HepG2 (cell line): ENCODE data around the gene CAMK1D. TPM values are rescaled to one million over a fixed set of nuclear protein-coding genes. Genes with fewer than 3 reads are reported as not detected.

Experiments
- ATAC-seq: fragments of 200-7000 bp; cut with Tn5 transposase; 3 replicates; pipeline ENCODE4 v1.9.1; 2020; ENCODE audit warnings: mild to moderate bottlenecking, moderate library complexity
- BruUV-seq: library from RNA; stranded (reverse); fragments of 400-500 nt; replicated peaks from 2 replicates; lab custom pipeline; 2021; lab: Mats Ljungman, UMichigan
- CTCF ChIA-PET: fragments of 300-600 bp; formaldehyde crosslinking; extraction: SDS; loops from one replicate; lab custom pipeline; 2021; ENCODE audit warnings: low total read pairs, inconsistent platforms, low intra/inter-chr PET ratio; lab: Yijun Ruan, JAX
- POLR2A ChIA-PET: fragments of 350-600 bp; sonication (Branson Sonifier 250); formaldehyde crosslinking; loops from one replicate; lab custom pipeline; 2020; ENCODE audit warnings: antibody characterized with exemption, inconsistent platforms; lab: Yijun Ruan, JAX
- DNase-seq: peaks from one replicate; pipeline ENCODE4 v3.0.0-alpha.2; 2015; ENCODE audit warnings: low spot score
- FAIRE-seq: peaks from 3 replicates; lab custom pipeline; 2011; peaks lifted over from hg19 to GRCh38; lab: Jason Lieb, UNC
- H2AFZ ChIP-seq: one replicate; pipeline ENCODE4 v1.6.1; 2011; ENCODE audit warnings: low read length, inconsistent platforms
- H3K27ac ChIP-seq: fragments of 300-600 bp; 3 replicates; pipeline ENCODE4 v1.8.0; 2011; ENCODE audit warnings: mixed run types, mild to moderate bottlenecking, mixed read lengths, low read length, inconsistent platforms; ENCODE audit not compliant: insufficient read depth; ENCODE audit errors: extremely low read length
- H3K27me3 ChIP-seq, 2 experiments: fragments of 200-600 bp in 1 of 2; 2 replicates in 1 of 2; 3 replicates in 1 of 2; pipeline versions ENCODE4 v1.6.0 to v1.8.0; 2011; ENCODE audit warnings: low read length in 2 of 2, mild to moderate bottlenecking in 2 of 2, moderate library complexity in 2 of 2, inconsistent platforms in 1 of 2; ENCODE audit not compliant: insufficient read depth in 2 of 2, control insufficient read depth in 1 of 2
- H3K36me3 ChIP-seq, 2 experiments: fragments of 200-600 bp in 1 of 2; replicated peaks in 1 of 2; 2 replicates in 1 of 2; 3 replicates in 1 of 2; pipeline versions ENCODE4 v1.5.1 to v1.8.0; 2011; ENCODE audit warnings: low read length in 2 of 2, inconsistent platforms in 1 of 2; ENCODE audit not compliant: insufficient read depth in 2 of 2, control insufficient read depth in 1 of 2
- H3K4me1 ChIP-seq: 2 replicates; pipeline ENCODE4 v1.5.1; 2012; ENCODE audit warnings: low read length, inconsistent platforms; ENCODE audit not compliant: insufficient read depth
- H3K4me2 ChIP-seq: 2 replicates; pipeline ENCODE4 v1.6.0; 2011; ENCODE audit warnings: low read depth, low read length, inconsistent platforms
- H3K4me3 ChIP-seq, 3 experiments: fragments of 200-600 bp in 1 of 3; sonication (generic), shearing (Covaris generic) in 1 of 3; replicated peaks in 1 of 3; 2 replicates each; pipeline ENCODE4 v1.5.1; 2011 to 2016; ENCODE audit warnings: low read length in 3 of 3, inconsistent platforms in 2 of 3, low read depth in 2 of 3, mild to moderate bottlenecking in 2 of 3, control low read depth in 1 of 3, mixed read lengths in 1 of 3; ENCODE audit not compliant: insufficient read depth in 1 of 3
- H3K79me2 ChIP-seq: one replicate; pipeline ENCODE4 v1.6.1; 2011; ENCODE audit warnings: low read length, inconsistent platforms; ENCODE audit not compliant: insufficient read depth
- H3K9ac ChIP-seq: 2 replicates; pipeline ENCODE4 v1.6.0; 2011; ENCODE audit warnings: mild to moderate bottlenecking, low read depth, low read length, inconsistent platforms; ENCODE audit not compliant: insufficient read depth
- H3K9me3 ChIP-seq: 2 replicates; pipeline ENCODE4 v1.5.1; 2012; ENCODE audit warnings: mild to moderate bottlenecking, low read length
- H4K20me1 ChIP-seq: 2 replicates; pipeline ENCODE4 v1.6.0; 2011; ENCODE audit warnings: inconsistent platforms, mild to moderate bottlenecking, low read length, moderate library complexity; ENCODE audit not compliant: insufficient read depth
- DR1 ChIP-seq: sonication (generic); formaldehyde crosslinking; IDR thresholded peaks from 2 replicates; pipeline ENCODE4 v1.8.0; 2021; ENCODE audit warnings: mild to moderate bottlenecking, missing genetic modification reagents, inconsistent platforms
- KLF6 ChIP-seq: IDR thresholded peaks from 2 replicates; pipeline ENCODE4 v1.8.0; 2016; ENCODE audit warnings: missing biosample characterization, missing genetic modification reagents
- RBM22 ChIP-seq: fragments of 200-400 bp; formaldehyde crosslinking; optimal IDR thresholded peaks from 2 replicates; pipeline ENCODE3; 2017; ENCODE audit warnings: mild to moderate bottlenecking, low read length, moderate library complexity
- SPEN ChIP-seq: sonication (generic); formaldehyde crosslinking; IDR thresholded peaks from 2 replicates; pipeline ENCODE4 v1.5.1; 2020; ENCODE audit warnings: low read depth, mild to moderate bottlenecking, missing genetic modification reagents
- TEAD2 ChIP-seq: sonication (generic); formaldehyde crosslinking; IDR thresholded peaks from 2 replicates; pipeline ENCODE4 v1.9.0; 2021; ENCODE audit warnings: missing genetic modification reagents
- THAP8 ChIP-seq: sonication (generic); formaldehyde crosslinking; IDR thresholded peaks from 2 replicates; pipeline ENCODE4 v1.5.1; 2020; ENCODE audit warnings: missing genetic modification reagents, mild to moderate bottlenecking, borderline replicate concordance
- ZBTB38 ChIP-seq: sonication (generic); formaldehyde crosslinking; IDR thresholded peaks from 2 replicates; pipeline ENCODE4 v1.5.1; 2020; ENCODE audit warnings: mild to moderate bottlenecking, missing genetic modification reagents
- ZIK1 ChIP-seq: sonication (generic); formaldehyde crosslinking; IDR thresholded peaks from 2 replicates; pipeline ENCODE4 v1.5.0; 2020; ENCODE audit warnings: mild to moderate bottlenecking, low read depth, missing genetic modification reagents, borderline replicate concordance
- ZKSCAN5 ChIP-seq: sonication (generic); formaldehyde crosslinking; IDR thresholded peaks from 2 replicates; pipeline ENCODE4 v1.5.1; 2020; ENCODE audit warnings: mild to moderate bottlenecking, missing genetic modification reagents
- ZNF121 ChIP-seq: sonication (generic); formaldehyde crosslinking; IDR thresholded peaks from 2 replicates; pipeline ENCODE4 v1.5.0; 2020; ENCODE audit warnings: mild to moderate bottlenecking, missing genetic modification reagents
- ZNF691 ChIP-seq: sonication (generic); formaldehyde crosslinking; IDR thresholded peaks from 2 replicates; pipeline ENCODE4 v1.4.0; 2020; ENCODE audit warnings: missing genetic modification reagents, low read depth, mild to moderate bottlenecking, borderline replicate concordance
- ZNF772 ChIP-seq: sonication (generic); formaldehyde crosslinking; IDR thresholded peaks from 2 replicates; pipeline ENCODE4 v1.5.0; 2020; ENCODE audit warnings: mild to moderate bottlenecking, missing genetic modification reagents
- ZZZ3 ChIP-seq: sonication (generic); formaldehyde crosslinking; IDR thresholded peaks from 2 replicates; pipeline ENCODE4 v1.4.0; 2020; ENCODE audit warnings: missing genetic modification reagents, mild to moderate bottlenecking, borderline replicate concordance
- WGBS: methylation state at CpG from one replicate; pipeline ENCODE4 v1.1.6; 2017; ENCODE audit warnings: low lambda C conversion rate; 5-methylcytosine and 5-hydroxymethylcytosine counted together
- in situ Hi-C: cut with HindIII; loops from 2 replicates; pipeline ENCODE4 v1.10.0; 2017; ENCODE audit warnings: low pct_unique_long_range_greater_than_20kb; ENCODE audit not compliant: extremely low pct_ligation_motif_present
- intact Hi-C: fragments of 100-400 bp; cut with micrococcal nuclease; formaldehyde crosslinking; loops from one replicate; pipeline ENCODE4 v1.10.0; 2022; ENCODE audit not compliant: unreplicated experiment
- polyA plus RNA-seq, 8 experiments: library from polyadenylated mRNA; depleted of rRNA in 3 of 8; stranded (reverse) in 7 of 8; unstranded in 1 of 8; fragments of >200 nt; fragmentation: Illumina TruSeq in 4 of 8; extraction: Trizol in 4 of 8; gene quantifications; 2 replicates each; pipeline versions ENCODE4 v1.2.1 to v1.2.3, GENCODE V29; 2011 to 2016; ENCODE audit warnings: low read depth in 4 of 8, missing spikeins in 1 of 8, mixed read lengths in 1 of 8; ENCODE audit not compliant: insufficient read depth in 1 of 8
- total RNA-seq, 5 experiments: library from RNA; depleted of rRNA; stranded (reverse); fragments of >200 nt; fragmentation: Illumina TruSeq; extraction: Trizol; gene quantifications; 2 replicates each; pipeline ENCODE4 v1.2.3, GENCODE V29; 2016; ENCODE audit warnings: low read depth in 1 of 5
- TF ChIP-seq, protein P1 (sequence below): sonication (generic); formaldehyde crosslinking; IDR thresholded peaks from 2 replicates; pipeline ENCODE4 v1.5.1; 2020; ENCODE audit warnings: missing genetic modification reagents, mild to moderate bottlenecking, borderline replicate concordance
- TF ChIP-seq, protein P2 (sequence below): IDR thresholded peaks from 2 replicates; pipeline ENCODE4 v1.6.1; 2016; ENCODE audit warnings: missing compliant biosample characterization, missing genetic modification reagents, borderline replicate concordance

The CAMK1D gene
- total and polyA plus RNA-seq, 2 of the 13 experiments (the other 11 are each of a cell fraction or from before 2014, with no cell fraction given), result under 0.01 TPM; not detected in 1

- no peak for TF ChIP-seq RBM22
- TF ChIP-seq ZNF772 (CRISPR knock-in tag), result no peak
- TF ChIP-seq SPEN, result no peak
- TF ChIP-seq, protein P1, sequence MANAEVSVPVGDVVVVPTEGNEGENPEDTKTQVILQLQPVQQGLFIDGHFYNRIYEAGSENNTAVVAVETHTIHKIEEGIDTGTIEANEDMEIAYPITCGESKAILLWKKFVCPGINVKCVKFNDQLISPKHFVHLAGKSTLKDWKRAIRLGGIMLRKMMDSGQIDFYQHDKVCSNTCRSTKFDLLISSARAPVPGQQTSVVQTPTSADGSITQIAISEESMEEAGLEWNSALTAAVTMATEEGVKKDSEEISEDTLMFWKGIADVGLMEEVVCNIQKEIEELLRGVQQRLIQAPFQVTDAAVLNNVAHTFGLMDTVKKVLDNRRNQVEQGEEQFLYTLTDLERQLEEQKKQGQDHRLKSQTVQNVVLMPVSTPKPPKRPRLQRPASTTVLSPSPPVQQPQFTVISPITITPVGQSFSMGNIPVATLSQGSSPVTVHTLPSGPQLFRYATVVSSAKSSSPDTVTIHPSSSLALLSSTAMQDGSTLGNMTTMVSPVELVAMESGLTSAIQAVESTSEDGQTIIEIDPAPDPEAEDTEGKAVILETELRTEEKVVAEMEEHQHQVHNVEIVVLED (CRISPR knock-in tag), result no peak
- TF ChIP-seq DR1, result no peak
- TF ChIP-seq TEAD2 (CRISPR knock-in tag), result no peak
- in situ Hi-C loops (no loop called here), intact Hi-C loops (no loop called here)
- Histone ChIP-seq H4K20me1 (no peaks in the 10 kb centered on the region), H2AFZ (no peak overlapping the region), H3K9ac (no peak overlapping the region), H3K4me1 (no peaks in the 10 kb centered on the region), H3K4me2 (no peak overlapping the region), H3K27ac (no peak overlapping the region), H3K79me2 (no peaks in the 10 kb centered on the region), H3K9me3 (no peaks in the 10 kb centered on the region), H3K36me3 (no peaks in the 10 kb centered on the region), H3K27me3 (peaks cover 2 to 3% of the 10 kb centered on the region in 2 experiments; a peak in 2 of 5 replicates), H3K4me3 (no peak overlapping the region)
- BruUV-seq, result no TSS peak
- 4% methylated on average over 2 of the region's 2 CpGs for WGBS
- POLR2A ChIA-PET, result no interaction called here
- ATAC-seq (no peak), DNase-seq (no peak), FAIRE-seq (no peak)
- CTCF ChIA-PET, result no interaction called here
Measured at GRCh38 chr10:12758271-12758670, 408.9 kb downstream of the CAMK1D start.

DNA sequence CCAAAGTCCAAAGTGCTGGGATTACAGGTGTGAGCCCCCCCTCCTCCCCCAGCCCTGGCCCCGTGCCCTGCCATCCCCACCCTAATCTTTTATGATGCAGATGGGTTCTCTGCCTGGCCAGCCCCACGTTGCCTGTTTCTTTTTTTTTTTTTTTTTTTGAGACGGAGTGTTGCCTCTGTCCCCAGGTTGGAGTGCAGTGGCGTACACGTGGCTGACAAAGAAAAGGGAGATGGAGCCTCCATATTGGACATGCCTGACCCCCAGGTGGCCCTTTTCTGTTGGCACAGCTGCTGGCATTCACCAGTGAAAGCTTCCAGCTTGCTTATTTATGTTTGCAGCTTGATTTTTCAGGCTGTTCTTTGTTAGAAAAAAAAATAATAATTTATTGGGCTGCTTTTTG is 416.9 kb downstream of the CAMK1D start:
- ChIA-PET CTCF (no interaction called here), POLR2A (no interaction called here)
- Histone ChIP-seq H3K27me3 (peaks cover 0 to 2% of the 10 kb centered on the region in 2 experiments; a peak in 1 of 5 replicates), H3K4me3 (no peak overlapping the region), H3K36me3 (no peaks in the 10 kb centered on the region), H3K9me3 (no peaks in the 10 kb centered on the region), H3K27ac (no peak overlapping the region), H2AFZ (no peak overlapping the region), H3K9ac (no peak overlapping the region), H4K20me1 (no peaks in the 10 kb centered on the region), H3K79me2 (no peaks in the 10 kb centered on the region), H3K4me1 (peaks cover 13% of the 10 kb centered on the region), H3K4me2 (no peak overlapping the region)
- in situ Hi-C loops, result no loop called here
- intact Hi-C loops, result no loop called here
- FAIRE-seq (no peak), DNase-seq (no peak), ATAC-seq (no peak)
- TF ChIP-seq ZZZ3 (CRISPR knock-in tag) (no peak), KLF6 (CRISPR knock-in tag) (no peak), ZIK1 (no peak), THAP8 (CRISPR knock-in tag) (no peak), ZKSCAN5 (CRISPR knock-in tag) (no peak), ZNF691 (no peak), ZNF121 (CRISPR knock-in tag) (no peak), ZBTB38 (CRISPR knock-in tag) (no peak)
- TF ChIP-seq, protein P2, sequence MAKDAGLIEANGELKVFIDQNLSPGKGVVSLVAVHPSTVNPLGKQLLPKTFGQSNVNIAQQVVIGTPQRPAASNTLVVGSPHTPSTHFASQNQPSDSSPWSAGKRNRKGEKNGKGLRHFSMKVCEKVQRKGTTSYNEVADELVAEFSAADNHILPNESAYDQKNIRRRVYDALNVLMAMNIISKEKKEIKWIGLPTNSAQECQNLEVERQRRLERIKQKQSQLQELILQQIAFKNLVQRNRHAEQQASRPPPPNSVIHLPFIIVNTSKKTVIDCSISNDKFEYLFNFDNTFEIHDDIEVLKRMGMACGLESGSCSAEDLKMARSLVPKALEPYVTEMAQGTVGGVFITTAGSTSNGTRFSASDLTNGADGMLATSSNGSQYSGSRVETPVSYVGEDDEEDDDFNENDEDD (CRISPR knock-in tag), result no peak
- BruUV-seq, result no TSS peak
- WGBS, result 37% methylated on average over 5 of the region's 5 CpGs
